Mucosa of stomach (tissue), 1 donor: Measurements from ENCODE around the gene CTNNA1.
"Not testable (repeated sequence)": the region's sequence is repeated elsewhere in the genome, so short reads cannot be mapped to it uniquely, and the experiment has no call there.

Experiments
- H3K27me3 ChIP-seq: one replicate; pipeline ENCODE4 v1.7.0; 2013; ENCODE audit warnings: mild to moderate bottlenecking, low read length; ENCODE audit not compliant: control insufficient read depth, insufficient read depth
- H3K36me3 ChIP-seq: one replicate; pipeline ENCODE4 v1.7.0; 2013; ENCODE audit warnings: low read length; ENCODE audit not compliant: control insufficient read depth, insufficient read depth
- H3K4me1 ChIP-seq: one replicate; pipeline ENCODE4 v1.7.0; 2013; ENCODE audit warnings: mild to moderate bottlenecking, low read length; ENCODE audit not compliant: control insufficient read depth, insufficient read depth
- H3K4me3 ChIP-seq: one replicate; pipeline ENCODE4 v1.7.0; 2013; ENCODE audit warnings: low read length
- H3K9ac ChIP-seq: one replicate; pipeline ENCODE4 v1.7.0; 2013; ENCODE audit warnings: mild to moderate bottlenecking, low read length, moderate library complexity
- H3K9me3 ChIP-seq: one replicate; pipeline ENCODE4 v1.7.0; 2013; ENCODE audit warnings: mild to moderate bottlenecking, low read length, moderate library complexity; ENCODE audit not compliant: control insufficient read depth
- donor health status: Pancreatic carcinoma.

CTNNA1 gene

GRCh38 chr5:138726848-138727247 lies 26.4 kb upstream of the CTNNA1 start:
- H3K4me1 ChIP-seq, result peaks cover 18% of the 10 kb centered on the region
- H3K36me3 ChIP-seq, result no peaks in the 10 kb centered on the region
- H3K9me3 ChIP-seq, result no peaks in the 10 kb centered on the region
- H3K4me3 ChIP-seq, result no peak overlapping the region
- H3K9ac ChIP-seq, result no peak overlapping the region
- peaks cover 4% of the 10 kb centered on the region for H3K27me3 ChIP-seq

- not testable (repeated sequence) for H3K9me3 ChIP-seq, H3K4me1 ChIP-seq, H3K36me3 ChIP-seq, H3K9ac ChIP-seq, H3K4me3 ChIP-seq, H3K27me3 ChIP-seq
Observed at GRCh38 chr5:138730496-138730895, 22.7 kb upstream of the CTNNA1 start.

- no peaks in the 10 kb centered on the region for H3K9me3 ChIP-seq
- H3K9ac ChIP-seq, result no peak overlapping the region
- H3K36me3 ChIP-seq, result no peaks in the 10 kb centered on the region
- H3K4me3 ChIP-seq, result no peak overlapping the region
- no peaks in the 10 kb centered on the region for H3K4me1 ChIP-seq
- H3K27me3 ChIP-seq, result no peaks in the 10 kb centered on the region
Observed at GRCh38 chr5:138732466-138732865, 20.8 kb upstream of the CTNNA1 start.

- Histone ChIP-seq H3K36me3 (no peaks in the 10 kb centered on the region), H3K27me3 (no peaks in the 10 kb centered on the region), H3K9me3 (no peaks in the 10 kb centered on the region), H3K4me1 (no peaks in the 10 kb centered on the region), H3K4me3 (no peak overlapping the region), H3K9ac (no peak overlapping the region)
Observed at GRCh38 chr5:138732933-138733332, 20.3 kb upstream of the CTNNA1 start.

GRCh38 chr5:138733509-138733908 lies 19.7 kb upstream of the CTNNA1 start:
- H3K27me3 ChIP-seq, result no peaks in the 10 kb centered on the region
- no peak overlapping the region for H3K9ac ChIP-seq
- H3K9me3 ChIP-seq, result no peaks in the 10 kb centered on the region
- H3K36me3 ChIP-seq, result no peaks in the 10 kb centered on the region
- H3K4me3 ChIP-seq, result no peak overlapping the region
- peaks cover 3% of the 10 kb centered on the region for H3K4me1 ChIP-seq

GRCh38 chr5:138736293-138736692 lies 16.9 kb upstream of the CTNNA1 start:
- Histone ChIP-seq H3K27me3 (no peaks in the 10 kb centered on the region), H3K36me3 (no peaks in the 10 kb centered on the region), H3K4me1 (peaks cover 8% of the 10 kb centered on the region), H3K9me3 (no peaks in the 10 kb centered on the region), H3K4me3 (no peak overlapping the region), H3K9ac (no peak overlapping the region)

GRCh38 chr5:138737494-138738265 lies 15.5 kb upstream of the CTNNA1 start:
- Histone ChIP-seq H3K9ac (no peak overlapping the region), H3K4me1 (peaks cover 13% of the 10 kb centered on the region), H3K36me3 (no peaks in the 10 kb centered on the region), H3K27me3 (no peaks in the 10 kb centered on the region), H3K4me3 (no peak overlapping the region), H3K9me3 (no peaks in the 10 kb centered on the region)

- H3K9ac ChIP-seq, result no peak overlapping the region
- peaks cover 15% of the 10 kb centered on the region for H3K4me1 ChIP-seq
- no peaks in the 10 kb centered on the region for H3K27me3 ChIP-seq
- no peaks in the 10 kb centered on the region for H3K36me3 ChIP-seq
- H3K4me3 ChIP-seq, result no peak overlapping the region
- no peaks in the 10 kb centered on the region for H3K9me3 ChIP-seq
Observed at GRCh38 chr5:138738399-138738798, 14.8 kb upstream of the CTNNA1 start.

GRCh38 chr5:138739938-138740337 lies 13.3 kb upstream of the CTNNA1 start:
- Histone ChIP-seq H3K9me3 (no peaks in the 10 kb centered on the region), H3K4me3 (no peak overlapping the region), H3K4me1 (peaks cover 15% of the 10 kb centered on the region), H3K27me3 (no peaks in the 10 kb centered on the region), H3K9ac (no peak overlapping the region), H3K36me3 (no peaks in the 10 kb centered on the region)

- H3K9ac ChIP-seq, result no peak overlapping the region
- H3K4me1 ChIP-seq, result peaks cover 12% of the 10 kb centered on the region
- no peaks in the 10 kb centered on the region for H3K27me3 ChIP-seq
- no peaks in the 10 kb centered on the region for H3K9me3 ChIP-seq
- no peaks in the 10 kb centered on the region for H3K36me3 ChIP-seq
- no peak overlapping the region for H3K4me3 ChIP-seq
Observed at GRCh38 chr5:138743484-138743883, 9.7 kb upstream of the CTNNA1 start.

GRCh38 chr5:138745268-138745667 lies 8.0 kb upstream of the CTNNA1 start:
- Histone ChIP-seq H3K4me3 (no peak overlapping the region), H3K27me3 (no peaks in the 10 kb centered on the region), H3K9ac (no peak overlapping the region), H3K36me3 (no peaks in the 10 kb centered on the region), H3K4me1 (peaks cover 7% of the 10 kb centered on the region), H3K9me3 (no peaks in the 10 kb centered on the region)

GRCh38 chr5:138748630-138749081 lies 4.6 kb upstream of the CTNNA1 start:
- Histone ChIP-seq H3K36me3 (no peaks in the 10 kb centered on the region), H3K9me3 (no peaks in the 10 kb centered on the region), H3K27me3 (no peaks in the 10 kb centered on the region), H3K9ac (no peak overlapping the region), H3K4me1 (peaks cover 3% of the 10 kb centered on the region), H3K4me3 (no peak overlapping the region)

- not testable (repeated sequence) for H3K9ac ChIP-seq, H3K36me3 ChIP-seq, H3K4me3 ChIP-seq, H3K9me3 ChIP-seq, H3K27me3 ChIP-seq
- peaks cover 18% of the 10 kb centered on the region for H3K4me1 ChIP-seq
Observed at GRCh38 chr5:138751344-138751743, 1.9 kb upstream of the CTNNA1 start.
